Activated T-helper 9 cell treated with anti-CD3 and anti-CD28 coated beads, Interleukin-2, amount 50 U/mL, for 16 hours (primary cell): ENCODE measurements around the gene TRIM27.
"Not testable (repeated sequence)": the region's sequence is repeated elsewhere in the genome, so short reads cannot be mapped to it uniquely, and the experiment has no call there.

Experiments used
- DNase-seq: peaks from one replicate; pipeline ENCODE4 v3.0.0-alpha.2; 2020; ENCODE audit warnings: low read depth

The TRIM27 gene

DNA sequence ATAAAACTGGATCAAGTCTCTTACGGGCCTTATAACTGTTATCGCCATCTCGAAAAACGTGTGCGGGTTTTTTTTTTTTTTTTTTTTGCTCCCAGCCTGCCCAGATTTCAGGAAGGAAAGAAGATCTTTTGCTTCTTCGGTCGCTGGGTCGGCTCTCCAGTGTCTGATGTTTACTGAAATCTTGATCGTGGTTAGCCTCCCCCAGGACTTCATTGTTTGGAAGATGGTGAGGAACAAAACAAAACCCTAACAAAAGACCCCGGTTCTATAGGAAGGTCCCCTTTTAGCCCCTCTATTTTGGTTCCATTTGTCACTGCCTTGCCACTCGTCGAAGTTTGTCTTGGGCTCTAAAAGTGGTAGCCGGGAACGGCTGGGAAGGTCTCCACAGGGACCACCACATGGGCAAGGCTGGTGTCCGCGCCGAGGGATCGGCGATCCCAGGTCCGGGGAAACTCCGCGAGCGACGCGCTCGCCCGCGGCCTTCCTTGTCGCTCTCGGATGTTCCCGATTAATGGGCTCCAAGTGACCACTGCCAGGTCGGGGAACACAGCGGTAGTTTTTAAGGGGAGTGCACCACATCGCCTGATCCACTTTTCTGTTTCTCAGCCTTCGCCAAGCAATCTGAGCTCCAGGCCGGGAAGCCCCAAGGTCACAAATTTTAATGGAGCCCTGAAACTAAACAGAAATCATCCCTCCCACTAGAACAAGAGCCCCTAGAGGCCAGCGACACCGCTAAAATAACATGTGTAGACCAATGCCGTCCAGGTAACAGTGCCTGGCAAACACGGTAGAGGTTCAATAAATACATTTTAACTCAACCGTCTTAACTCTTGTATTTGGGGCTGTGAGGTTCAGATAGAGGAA, 27.0 kb downstream of the TRIM27 start:
- DNase-seq: peak; percentile 13

DNA sequence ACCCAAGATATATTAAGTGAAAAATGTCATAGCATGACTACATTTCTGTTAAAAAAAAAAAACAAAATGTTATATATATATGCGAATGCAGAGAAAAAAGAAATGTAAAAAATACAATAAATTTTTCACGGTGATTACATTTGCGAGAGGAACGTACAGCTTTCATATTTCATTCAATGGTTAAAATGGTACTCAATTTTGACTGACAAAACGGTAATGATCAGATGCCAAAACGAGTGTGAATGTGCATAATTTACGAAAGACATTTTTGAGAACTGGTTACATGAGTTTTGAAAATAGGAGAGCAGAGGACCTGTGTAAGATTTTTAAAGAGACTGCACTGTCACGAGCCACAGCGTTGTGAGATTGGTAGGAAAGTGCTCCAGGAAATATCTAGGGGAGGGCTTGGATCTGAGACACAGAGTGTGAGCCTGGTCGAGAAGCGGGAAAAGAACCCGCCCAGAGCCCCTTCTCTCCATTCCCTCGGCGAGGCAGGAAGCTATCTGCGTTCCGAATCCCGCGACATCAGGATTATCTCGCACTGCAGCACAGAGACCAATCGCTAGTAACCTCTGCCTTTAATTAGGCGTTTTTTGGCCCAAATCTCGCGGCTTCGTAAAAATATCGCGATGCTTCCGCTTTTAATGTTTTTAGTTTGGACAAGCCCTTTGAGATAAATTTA, 28.5 kb downstream of the TRIM27 start:
- peak; percentile 76 for DNase-seq

DNA sequence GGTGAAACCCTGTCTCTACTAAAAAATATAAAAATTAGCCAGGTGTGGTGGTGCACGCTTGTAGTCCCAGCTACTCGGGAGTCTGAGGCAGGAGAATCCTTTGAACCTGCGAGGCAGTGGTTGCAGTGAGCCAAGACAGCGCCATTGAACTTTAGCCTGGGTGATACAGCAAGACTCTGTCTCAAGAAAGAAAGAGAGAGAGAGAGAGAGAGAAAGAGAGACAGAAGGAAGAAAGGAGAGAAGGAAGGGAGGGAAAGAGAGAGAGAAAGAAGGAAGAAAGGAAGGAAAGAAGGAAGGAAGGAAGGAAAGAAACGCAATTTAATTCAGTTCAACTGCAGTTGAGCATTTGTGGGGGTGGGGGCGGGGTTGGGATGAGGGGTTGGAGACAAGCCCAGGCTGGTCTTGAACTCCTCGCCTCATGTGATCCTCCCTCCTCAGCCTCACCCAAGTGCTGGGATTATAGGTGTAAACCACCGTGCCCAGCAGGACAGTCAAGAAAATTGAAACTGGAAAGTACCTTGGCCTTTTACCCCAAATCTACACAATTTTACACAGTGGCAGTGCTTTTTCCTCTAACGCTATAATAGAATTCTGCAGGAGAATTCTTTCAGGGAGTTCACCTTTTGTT, 30.5 kb downstream of the TRIM27 start:
- no peak for DNase-seq

DNA sequence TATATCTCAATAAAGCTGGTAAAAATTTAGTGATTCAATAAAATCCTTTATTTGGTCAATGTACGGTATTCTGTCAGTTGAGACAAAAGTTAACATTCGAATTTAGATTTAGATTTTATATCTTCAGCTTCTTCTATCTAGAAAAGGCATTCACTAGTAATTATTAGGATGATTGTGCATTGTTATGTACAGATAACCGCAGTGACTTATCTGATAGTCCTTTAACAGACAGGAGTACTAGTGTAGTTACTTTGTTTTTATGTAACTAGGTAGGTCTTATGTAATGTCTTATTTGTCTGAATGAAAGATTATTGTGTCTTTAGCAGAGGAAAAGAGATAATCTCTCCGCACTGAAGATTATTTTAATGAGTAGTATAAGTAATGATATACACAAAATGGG, 31.3 kb downstream of the TRIM27 start:
- DNase-seq: no peak

DNA sequence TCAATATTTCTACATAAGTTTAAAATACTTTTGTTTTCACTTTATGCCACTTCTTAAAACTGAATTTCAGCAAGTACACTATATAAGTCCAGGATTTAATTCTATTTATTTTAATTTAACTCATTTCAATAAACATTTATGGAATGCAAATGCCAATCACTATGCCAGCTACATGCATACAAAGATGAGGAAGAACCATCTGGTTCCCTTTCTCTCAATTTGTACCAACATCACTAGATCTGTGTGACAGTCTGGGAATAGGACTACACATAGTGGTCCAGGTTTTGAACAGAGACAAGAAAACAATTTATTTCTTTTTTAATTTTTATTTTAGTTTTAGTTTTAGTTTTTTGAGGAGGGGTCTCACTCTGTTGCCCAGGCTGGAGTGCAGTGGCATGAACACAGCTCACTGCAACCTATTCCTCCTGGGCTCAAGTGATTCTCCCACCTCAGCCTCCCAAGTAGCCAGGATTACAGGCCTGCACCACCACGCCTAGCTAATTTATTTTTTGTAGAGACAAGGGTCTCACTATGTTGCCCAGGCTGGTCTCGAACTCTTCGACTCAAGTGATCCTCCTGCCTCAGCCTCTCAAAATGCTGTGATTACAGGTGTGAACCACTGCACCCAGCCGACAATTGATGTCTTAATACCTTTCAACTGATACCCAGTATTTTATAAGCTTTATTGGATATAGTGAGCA, 35.8 kb downstream of the TRIM27 start:
- DNase-seq: no peak

DNA sequence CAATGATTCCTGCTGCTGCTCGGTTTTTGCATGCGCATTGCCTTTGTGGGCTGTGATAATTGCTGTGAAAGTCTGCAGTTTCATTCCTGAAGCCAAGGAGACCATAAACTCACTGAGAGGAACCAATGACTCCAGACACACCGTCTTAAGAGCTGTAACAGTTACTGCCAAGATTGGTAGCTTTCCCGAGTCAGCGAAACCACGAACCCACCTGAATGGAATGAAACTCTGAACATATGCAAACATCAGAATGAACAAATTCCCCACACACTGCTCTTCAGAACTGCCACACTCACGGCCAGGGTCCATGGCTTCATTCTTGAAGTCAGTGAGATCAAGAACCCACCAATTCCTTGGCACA, 37.7 kb downstream of the TRIM27 start:
- DNase-seq: no peak

DNA sequence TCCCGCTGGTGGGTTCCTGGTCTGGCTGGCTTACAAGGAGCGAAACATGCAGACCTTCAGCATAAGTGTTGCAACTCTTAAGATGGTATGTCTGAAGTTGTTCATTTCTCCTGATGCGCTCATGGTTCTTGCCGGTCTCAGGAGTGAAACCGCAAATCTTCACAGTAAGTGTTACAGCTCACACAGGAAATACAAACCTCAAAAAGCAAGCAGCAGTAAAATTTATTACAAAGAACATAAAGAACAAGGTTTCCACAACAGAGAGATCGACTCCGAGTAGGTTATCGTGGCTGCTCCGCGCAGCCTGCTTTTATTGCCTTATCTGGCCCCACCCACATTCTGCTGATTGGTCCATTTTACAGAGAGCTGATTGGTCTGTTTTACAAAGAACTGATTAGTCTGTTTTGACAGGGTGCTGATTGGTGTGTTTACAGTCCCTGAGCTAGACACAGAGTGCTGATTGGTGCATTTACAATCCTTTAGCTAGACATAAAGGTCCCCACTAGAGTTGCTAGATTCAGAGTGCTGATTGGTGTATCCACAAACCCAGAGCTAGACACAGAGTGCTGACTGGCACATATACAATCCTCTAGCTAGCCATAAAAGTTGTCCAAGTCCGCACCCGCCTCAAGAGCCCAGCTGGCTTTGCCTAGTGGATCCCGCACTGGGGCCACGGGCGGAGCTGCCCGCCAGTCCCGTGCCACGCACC, 39.2 kb downstream of the TRIM27 start:
- peak; percentile 42 for DNase-seq

DNA sequence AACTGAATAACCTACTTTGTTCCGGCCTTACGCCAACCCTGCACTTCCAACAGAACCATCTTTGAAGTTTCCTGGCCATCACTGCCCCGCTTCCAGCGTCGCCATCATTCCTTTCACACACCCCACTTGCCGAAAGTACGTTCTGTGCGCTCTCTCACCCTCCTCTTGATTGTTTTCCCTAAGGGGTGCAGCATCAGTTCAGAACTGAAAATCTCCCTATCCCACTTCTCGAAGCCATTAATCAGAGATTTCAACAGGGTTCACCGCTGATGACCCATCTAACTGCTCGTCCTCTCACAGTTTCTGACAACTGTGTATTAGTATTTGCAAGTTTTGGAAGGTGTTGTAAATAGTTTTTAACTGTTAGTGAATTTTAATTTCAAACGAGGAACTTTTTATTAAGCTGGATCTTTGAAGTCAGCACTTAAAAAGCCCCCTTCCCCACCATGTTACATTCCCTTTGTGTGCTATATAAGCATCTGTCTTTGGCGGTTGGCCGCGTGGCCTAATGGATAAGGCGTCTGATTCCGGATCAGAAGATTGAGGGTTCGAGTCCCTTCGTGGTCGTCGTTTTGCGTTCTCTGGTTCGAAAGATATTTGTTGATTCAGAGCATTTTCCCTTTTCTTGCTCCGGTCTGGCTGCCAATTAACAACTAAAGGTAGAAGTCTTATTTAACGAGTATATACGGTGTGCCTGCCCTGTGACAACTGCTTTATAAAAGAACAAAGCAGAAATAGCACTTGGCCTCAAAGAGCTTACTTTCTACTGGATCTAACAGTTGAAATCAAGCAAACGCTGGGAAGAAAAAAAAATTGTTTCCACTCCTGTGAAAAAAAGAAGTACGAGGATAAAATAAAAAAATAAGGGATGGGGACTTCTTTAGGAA, 42.6 kb downstream of the TRIM27 start:
- no peak for DNase-seq

DNA sequence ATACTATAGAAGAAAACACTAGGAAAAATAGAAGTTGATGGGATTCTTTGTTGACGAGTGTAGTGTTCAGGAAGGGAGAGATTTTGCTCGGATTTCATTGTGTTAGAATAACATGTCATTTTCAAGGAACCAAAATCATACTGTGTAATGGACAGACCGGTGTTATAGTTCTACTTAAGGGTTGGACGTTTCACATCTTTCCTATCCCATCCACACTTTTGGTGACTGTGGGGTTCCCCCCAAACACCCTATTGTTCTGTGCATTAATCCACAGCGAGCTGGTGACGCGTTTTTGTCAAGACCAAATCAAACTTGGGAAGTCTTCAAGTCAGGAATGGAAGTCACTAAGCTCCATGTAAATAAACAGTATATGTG, 43.3 kb downstream of the TRIM27 start:
- no peak for DNase-seq

DNA sequence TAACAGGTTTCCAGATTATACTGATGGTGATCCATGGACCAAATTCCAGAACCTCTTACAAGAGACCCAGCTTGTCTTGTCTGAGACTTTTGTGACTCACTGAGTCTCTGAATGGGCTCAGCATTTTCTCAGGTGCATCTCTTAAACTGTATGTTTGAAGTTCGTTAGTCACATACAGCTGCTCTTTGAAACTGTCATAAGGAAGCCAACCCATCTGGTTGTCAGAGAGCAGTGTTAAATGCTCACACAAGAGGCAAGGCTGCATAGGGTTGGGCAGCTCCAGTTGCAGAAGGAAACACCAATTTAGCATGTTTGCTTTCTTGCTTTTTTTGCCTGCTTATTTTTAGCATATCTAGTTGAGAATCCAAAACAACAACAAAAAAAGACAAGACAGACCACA, 47.1 kb downstream of the TRIM27 start:
- no peak for DNase-seq

DNA sequence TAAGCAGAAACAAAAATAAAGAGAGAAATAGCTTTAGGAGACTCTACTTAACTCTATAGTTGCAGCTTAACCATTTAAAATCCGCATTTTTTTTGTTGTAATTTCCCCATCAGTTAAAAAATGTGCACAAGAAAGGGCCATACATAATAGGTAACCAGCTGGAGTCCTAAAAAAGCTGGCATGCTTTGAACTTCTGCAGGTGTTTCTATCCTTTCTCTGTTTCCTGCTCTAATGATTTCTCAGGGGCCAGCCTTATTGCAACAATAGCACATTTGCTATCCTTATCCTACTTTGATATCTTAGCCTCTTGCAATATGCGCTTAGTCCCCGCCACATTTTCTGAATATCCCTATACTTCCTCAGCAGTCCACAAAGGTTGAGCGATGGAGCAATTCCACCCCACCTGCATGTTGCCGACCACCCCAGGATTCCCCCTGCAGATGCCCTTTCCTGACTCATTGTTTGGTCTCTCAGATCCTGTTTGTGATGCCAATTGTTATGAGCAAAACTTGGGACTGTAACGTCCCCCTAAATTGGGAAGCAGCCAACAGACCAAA, 48.5 kb downstream of the TRIM27 start:
- no peak for DNase-seq

DNA sequence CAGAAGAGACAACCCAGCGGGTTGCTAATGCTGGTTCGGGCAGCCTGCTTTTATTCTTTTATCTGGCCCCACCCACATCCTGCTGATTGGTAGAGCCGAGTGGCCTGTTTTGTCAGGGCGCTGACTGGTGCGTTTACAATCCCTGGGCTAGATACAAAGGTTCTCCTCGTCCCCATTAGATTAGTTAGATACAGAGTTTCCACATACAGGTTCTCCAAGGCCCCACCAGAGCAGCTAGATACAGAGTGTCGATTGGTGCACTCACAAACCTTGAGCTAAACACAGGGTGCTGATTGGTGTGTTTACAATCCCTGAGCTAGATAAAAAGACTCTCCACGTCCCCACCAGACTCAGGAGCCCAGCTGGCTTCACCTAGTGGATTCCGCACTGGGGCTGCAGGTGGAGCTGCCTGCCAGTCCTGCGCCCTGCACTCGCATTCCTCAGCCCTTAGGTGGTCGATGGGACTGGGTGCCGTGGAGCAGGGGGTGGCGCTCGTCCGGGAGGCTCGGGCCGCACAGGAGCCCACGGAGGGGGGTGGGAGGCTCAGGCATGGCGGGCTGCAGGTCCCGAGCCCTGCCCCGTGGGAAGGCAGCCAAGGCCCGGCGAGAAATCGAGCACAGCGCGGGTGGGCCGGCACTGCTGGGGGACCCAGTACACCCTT, 51.5 kb downstream of the TRIM27 start:
- DNase-seq: not testable (repeated sequence)

DNA sequence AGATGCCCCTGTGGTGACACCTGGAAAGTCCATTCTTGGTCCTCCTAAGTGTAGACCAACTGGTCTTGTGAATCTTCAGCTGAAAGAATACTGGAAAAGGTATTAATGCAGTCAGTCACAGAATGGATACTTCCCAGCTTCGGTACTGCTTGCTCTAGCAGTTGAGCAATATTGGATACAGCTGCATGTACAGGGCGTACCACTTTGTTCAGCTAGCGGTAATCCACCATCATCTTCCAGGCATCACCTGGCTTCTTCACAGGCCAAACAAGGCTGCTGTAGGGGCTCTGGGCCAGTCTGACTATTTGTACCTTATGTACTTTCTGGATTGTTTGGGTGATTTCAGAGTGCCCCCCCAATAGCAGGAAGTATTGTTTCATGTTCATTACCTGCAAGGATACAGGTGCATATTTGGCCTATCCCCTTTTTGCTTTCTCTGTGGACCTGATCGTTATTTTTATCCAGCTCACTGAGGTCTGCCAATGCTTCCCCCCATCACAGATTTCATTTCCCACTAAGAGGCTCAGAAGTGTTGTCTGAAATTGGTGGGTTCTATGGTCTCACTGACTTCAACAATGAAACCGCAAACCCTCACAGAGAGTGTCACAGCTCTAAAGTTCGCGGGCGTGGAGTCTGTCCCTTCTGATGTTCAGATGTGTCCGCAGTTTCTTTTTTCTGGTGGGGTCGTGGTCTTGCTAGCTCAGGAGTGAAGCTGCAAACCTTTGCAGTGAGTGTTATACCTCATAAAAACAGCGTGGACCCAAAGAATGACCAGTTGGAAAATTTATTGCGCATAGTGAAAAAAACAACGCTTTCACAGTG, 52.2 kb downstream of the TRIM27 start:
- DNase-seq: no peak

DNA sequence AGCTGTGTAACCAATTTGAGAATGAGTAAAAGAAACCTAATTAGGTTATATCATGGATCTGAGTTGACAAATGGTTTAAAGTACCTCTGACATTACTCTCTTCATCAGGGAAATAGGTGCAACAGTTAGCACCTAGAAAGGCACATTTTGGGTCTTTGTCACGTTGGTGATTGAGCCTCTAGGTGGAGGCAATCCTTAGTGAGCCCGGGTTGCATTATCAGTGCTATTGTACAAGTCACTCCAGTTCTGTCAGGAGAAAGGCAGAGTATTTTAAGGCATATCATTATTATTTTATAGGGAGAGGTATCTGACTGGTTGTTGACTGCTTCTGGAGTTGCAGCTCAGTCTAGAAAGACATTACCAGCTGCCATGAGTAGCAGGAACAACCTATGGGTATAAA, 54.9 kb downstream of the TRIM27 start:
- no peak for DNase-seq

DNA sequence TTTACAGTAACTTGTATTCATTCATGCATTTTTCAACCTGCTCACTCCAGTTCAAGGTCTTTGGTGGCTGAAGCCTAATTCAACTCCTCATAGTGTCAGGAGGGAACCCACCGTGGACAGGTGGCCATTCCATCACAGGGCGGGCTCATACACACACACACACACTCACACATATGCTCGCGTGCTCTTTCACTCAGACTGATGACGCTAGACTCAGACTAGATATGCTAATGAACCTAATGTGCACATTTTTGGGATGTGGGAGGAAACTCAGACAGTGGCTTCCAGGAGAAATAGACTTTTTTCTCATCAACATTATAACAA, 56.7 kb downstream of the TRIM27 start:
- DNase-seq: no peak

DNA sequence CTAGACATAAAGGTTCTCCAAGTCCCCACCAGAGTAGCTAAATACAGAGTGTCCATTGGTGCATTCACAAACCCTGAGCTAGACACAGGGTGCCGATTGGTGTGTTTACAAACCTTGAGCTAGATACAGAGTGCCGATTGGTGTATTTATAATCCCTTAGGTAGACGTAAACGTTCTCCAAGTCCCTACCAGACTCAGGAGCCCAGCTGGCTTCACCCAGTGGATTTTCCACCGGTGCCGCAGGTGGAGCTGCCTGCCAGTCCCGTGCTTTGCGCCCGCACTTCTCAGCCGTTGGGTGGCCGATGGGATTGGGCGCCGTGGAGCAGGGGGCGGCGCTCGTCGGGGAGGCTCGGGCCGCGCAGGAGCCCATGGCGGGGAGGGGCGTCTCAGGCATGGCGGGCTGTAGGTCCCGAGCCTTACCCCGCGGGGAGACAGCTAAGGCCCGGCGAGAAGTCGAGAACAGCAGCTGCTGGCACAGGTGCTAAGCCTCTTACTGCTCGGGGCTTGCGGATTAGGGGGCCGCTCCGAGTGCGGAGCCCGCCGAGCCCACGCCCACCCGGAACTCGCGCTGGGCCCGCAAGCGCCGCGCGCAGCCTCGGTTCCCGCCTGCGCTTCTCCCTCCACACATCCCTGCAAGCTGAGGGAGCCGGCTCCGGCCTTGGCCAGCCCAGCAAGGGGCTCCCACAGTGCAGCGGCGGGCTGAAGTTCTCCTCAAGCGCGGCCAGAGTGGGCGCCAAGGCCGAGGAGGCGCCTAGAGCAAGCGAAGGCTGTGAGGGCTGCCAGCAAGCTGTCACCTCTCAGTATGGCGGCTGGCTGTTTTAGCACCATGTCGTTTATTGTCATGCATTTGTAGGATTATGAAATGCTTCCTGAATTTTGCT, 57.3 kb downstream of the TRIM27 start:
- DNase-seq: peak; percentile 67

DNA sequence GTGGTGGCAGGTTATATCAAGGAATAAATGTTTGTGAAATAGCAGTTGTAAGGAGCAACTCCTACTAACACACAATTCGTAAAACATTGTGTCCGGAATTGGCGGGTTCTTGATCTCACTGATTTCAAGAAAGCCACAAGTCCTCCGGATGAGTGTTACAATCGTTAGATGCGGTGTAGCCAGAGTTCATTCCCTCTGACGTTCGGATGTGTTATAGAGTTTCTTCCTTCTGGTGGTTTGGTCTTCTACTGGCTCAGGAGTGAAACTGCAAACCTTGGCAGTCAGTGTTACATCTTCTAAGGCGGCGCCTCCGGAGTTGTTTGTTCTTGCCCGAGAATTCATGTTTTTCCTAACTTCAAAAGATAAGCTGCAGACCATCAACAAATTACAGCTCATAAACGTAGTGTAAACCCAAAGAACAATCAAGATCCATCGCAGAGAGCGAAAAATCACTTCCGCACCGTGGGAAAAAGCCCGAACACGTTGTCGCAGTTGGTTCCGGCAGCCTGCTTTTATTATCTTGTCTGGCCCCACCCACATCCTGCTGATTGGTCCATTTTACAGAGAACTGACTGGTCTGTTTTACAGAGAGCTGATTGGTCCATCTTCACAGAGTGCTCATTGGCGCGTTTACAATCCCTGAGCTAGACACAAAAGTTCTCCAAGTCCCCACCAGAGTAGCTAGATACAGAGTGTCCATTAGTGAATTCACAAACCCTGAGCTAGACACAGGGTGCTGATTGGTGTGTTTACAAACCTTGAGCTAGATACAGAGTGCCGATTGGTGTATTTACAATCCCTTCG, 58.2 kb downstream of the TRIM27 start:
- DNase-seq: no peak
